ENCODE data around the gene STIMATE. TPM values are rescaled to one million over a fixed set of nuclear protein-coding genes. Genes with fewer than 3 reads are reported as not detected.

STIMATE gene
- total and polyA plus RNA-seq, 9 of the 15 experiments (the other 6 are each of a cell fraction or from before 2014, with no cell fraction given): 0.14 to 7.7 (median 4.9) TPM

DNA sequence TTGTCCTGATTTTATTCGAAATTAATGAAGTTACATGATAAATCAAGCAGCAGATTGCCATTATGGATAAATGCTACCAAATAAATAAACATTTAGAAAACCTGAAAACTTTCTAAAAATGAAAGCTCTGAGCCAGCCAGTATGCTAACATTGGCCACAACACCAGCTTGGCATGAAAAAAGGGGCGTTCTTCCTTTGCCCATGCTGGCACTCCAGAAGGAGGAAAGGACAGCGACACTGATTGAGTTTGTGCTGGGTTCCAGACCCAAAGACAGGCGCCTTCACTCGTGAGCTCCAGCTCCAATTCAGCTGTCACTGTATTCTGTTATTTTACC lies 5.1 kb downstream of the STIMATE start:
- H3K9ac ChIP-seq (ENCODE audit: insufficient read depth in 1 of 2, low read depth in 2 of 2, low read length in 2 of 2): no peak overlapping the region
- intact Hi-C loops (cut with micrococcal nuclease) (no loop called here), in situ Hi-C loops (cut with MboI) (no loop called here)
- no peaks in the 10 kb centered on the region for H3K36me3 ChIP-seq (ENCODE audit: control insufficient read depth, insufficient read depth, low read length)
- H3K4me3 ChIP-seq: no peak overlapping the region
- H2AFZ ChIP-seq (ENCODE audit: low read depth, low read length): no peak overlapping the region
- no peak for FAIRE-seq
- peaks cover 7 to 9% of the 10 kb centered on the region in 2 experiments; a peak in 4 of 5 replicates for H3K4me1 ChIP-seq (replicated peaks in 1 of 2; ENCODE audit: control insufficient read depth in 2 of 2, insufficient read depth in 2 of 2, low read length in 2 of 2)
- ChIA-PET CTCF (ENCODE audit: low intra/inter-chr PET ratio) (no interaction called here), POLR2A (interaction anchor here (1.3 kb wide), 1 partner anchor 10 kb away, joined by 4 read pairs; no protein-coding TSS in a partner anchor)
- no peak for DNase-seq (ENCODE audit: extremely low read depth in 1 of 4, low spot score in 3 of 4)
- no peak overlapping the region for H3K4me2 ChIP-seq (ENCODE audit: insufficient read depth, low read length)
- H3K9me1 ChIP-seq (ENCODE audit: control insufficient read depth, insufficient read depth, low read length): no peaks in the 10 kb centered on the region
- no TSS peak for BruUV-seq (replicated peaks)
- TF ChIP-seq, protein P1, sequence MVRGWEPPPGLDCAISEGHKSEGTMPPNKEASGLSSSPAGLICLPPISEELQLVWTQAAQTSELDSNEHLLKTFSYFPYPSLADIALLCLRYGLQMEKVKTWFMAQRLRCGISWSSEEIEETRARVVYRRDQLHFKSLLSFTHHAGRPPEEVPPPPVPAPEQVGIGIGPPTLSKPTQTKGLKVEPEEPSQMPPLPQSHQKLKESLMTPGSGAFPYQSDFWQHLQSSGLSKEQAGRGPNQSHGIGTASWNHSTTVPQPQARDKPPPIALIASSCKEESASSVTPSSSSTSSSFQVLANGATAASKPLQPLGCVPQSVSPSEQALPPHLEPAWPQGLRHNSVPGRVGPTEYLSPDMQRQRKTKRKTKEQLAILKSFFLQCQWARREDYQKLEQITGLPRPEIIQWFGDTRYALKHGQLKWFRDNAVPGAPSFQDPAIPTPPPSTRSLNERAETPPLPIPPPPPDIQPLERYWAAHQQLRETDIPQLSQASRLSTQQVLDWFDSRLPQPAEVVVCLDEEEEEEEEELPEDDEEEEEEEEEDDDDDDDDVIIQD (CRISPR knock-in tag; IDR thresholded peaks at IDR 0.05): no peak
- no peak for TF ChIP-seq THRAP3 (IDR thresholded peaks at IDR 0.05; ENCODE audit: borderline replicate concordance)
- TF ChIP-seq MAFK (IDR thresholded peaks at IDR 0.05; ENCODE audit: low read length): no peak
- TF ChIP-seq JUNB (CRISPR knock-in tag; conservative IDR thresholded peaks at IDR 0.05): no peak
- TF ChIP-seq, protein P2, sequence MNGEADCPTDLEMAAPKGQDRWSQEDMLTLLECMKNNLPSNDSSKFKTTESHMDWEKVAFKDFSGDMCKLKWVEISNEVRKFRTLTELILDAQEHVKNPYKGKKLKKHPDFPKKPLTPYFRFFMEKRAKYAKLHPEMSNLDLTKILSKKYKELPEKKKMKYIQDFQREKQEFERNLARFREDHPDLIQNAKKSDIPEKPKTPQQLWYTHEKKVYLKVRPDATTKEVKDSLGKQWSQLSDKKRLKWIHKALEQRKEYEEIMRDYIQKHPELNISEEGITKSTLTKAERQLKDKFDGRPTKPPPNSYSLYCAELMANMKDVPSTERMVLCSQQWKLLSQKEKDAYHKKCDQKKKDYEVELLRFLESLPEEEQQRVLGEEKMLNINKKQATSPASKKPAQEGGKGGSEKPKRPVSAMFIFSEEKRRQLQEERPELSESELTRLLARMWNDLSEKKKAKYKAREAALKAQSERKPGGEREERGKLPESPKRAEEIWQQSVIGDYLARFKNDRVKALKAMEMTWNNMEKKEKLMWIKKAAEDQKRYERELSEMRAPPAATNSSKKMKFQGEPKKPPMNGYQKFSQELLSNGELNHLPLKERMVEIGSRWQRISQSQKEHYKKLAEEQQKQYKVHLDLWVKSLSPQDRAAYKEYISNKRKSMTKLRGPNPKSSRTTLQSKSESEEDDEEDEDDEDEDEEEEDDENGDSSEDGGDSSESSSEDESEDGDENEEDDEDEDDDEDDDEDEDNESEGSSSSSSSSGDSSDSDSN (IDR thresholded peaks at IDR 0.05; ENCODE audit: borderline replicate concordance in 1 of 2, low read depth in 2 of 2, low read length in 2 of 2): no peak
- no peak for TF ChIP-seq CCNT2 (IDR thresholded peaks at IDR 0.05; ENCODE audit: borderline replicate concordance, extremely low read depth, insufficient read length, low read depth, low read length)
- TF ChIP-seq ZKSCAN1 (IDR thresholded peaks at IDR 0.05; ENCODE audit: low read depth, low read length): no peak
- no peak for TF ChIP-seq POLR2AphosphoS2 (IDR thresholded peaks at IDR 0.05; ENCODE audit: low read length)
- ATAC-seq: no peak
- no peaks in the 10 kb centered on the region for H3K9me3 ChIP-seq (replicated peaks; ENCODE audit: control insufficient read depth, insufficient read depth, low read depth, low read length)
- no peak overlapping the region for H3K27ac ChIP-seq (ENCODE audit: extremely low read depth, low read depth, low read length)
- H4K20me1 ChIP-seq (replicated peaks; ENCODE audit: control insufficient read depth, insufficient read depth, low read length): no peaks in the 10 kb centered on the region
- no peaks in the 10 kb centered on the region for H3K79me2 ChIP-seq (ENCODE audit: control insufficient read depth, insufficient read depth, low read length)
- WGBS (ENCODE audit: insufficient coverage, low coverage, missing lambda C conversion rate): 58% methylated on average over 3 of the region's 5 CpGs
- no peaks in the 10 kb centered on the region for H3K27me3 ChIP-seq (ENCODE audit: control insufficient read depth in 2 of 2, insufficient read depth in 2 of 2, low read length in 2 of 2)

All from K562 (cell line).